GM12874 (cell line): Measurements from ENCODE around the gene CACNA2D3.

Source experiments
- CTCF ChIP-seq: IDR thresholded peaks from 2 replicates; pipeline ENCODE4 v1.5.1; 2011; ENCODE audit warnings: low read depth, mild to moderate bottlenecking, control low read depth, low read length, moderate library complexity; ENCODE audit not compliant: insufficient read depth

Gene CACNA2D3

GRCh38 chr3:54131890-54132289 lies 9.5 kb downstream of the CACNA2D3 start:
- no peak for TF ChIP-seq CTCF

DNA sequence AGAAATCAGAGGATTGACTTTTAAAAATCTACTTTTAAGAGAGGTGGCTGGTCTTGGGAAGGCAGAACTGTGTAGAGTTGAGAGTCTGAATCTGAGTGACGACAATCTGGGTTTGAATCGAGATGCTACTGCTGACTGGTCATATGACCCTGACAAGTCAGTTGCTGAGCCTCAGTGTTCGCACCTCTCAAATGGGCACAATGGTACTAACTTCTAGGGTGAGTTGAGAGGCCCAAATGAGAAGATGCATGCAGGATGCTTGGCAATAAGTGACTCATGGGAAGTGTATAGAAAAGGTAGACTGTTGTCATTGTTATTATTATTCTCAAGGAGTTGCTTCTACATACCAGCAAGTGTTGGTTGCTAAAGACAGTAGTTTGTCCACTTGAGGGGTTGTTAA lies 10.3 kb downstream of the CACNA2D3 start:
- TF ChIP-seq CTCF = no peak

DNA sequence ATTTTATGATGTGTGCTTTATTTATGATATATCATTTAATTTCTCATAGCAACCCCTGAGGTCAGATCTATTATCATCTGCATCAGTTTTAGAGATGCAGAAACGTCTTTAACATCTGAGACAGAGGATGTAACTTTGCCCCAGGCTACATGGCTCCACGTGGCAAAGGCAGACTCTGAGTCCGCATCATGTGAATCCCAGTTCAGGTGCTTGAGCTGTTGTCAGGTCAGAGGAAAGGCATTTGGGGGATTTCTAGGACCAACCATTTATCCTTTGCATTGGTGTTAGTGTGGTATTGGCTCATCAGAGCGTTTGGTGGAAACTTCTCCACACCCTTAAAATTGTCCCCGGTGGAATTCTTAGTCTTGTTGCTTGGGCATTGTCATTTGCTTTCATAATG lies 10.8 kb downstream of the CACNA2D3 start:
- TF ChIP-seq CTCF = no peak

GRCh38 chr3:54134155-54134554 lies 11.8 kb downstream of the CACNA2D3 start:
- TF ChIP-seq CTCF = no peak

DNA sequence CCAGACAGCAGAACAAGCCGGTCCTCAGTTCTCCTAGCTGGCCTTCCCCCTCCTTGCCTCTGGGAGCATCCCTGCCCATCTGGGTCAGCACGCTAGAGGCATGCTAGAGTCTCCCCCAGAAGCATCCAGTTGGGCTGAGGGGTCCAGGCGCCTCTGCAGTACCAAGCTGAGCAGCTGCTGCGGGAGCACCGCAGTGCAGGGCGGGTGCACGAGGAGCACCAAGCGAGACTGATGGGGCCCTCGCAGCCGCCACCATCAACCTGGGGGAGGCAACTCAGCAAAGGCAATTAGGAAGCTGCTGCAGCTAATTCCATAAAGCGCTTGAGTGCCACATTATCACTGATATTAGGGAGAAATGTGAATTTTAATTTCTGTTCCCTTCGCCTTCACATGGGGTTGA lies 12.4 kb downstream of the CACNA2D3 start:
- no peak for TF ChIP-seq CTCF

DNA sequence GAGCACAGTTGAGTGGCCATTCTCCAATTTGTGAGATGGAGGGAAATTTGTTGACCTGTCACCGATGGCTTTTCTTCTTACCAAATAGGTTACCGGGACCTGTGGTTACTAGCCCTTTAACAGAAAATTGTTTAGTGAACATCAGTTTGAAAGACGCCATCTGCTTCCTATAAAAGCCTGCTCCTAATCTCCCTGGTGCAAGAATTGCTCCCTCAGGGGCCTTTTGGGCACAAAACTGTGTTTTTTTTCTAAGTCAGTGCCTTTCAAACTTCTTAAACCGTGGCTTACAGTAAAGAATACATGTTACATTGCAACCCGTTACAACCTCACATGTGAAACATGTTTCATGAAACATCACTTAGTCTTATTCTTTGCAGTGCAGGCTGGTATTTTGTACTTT lies 15.0 kb downstream of the CACNA2D3 start:
- TF ChIP-seq CTCF = no peak

DNA sequence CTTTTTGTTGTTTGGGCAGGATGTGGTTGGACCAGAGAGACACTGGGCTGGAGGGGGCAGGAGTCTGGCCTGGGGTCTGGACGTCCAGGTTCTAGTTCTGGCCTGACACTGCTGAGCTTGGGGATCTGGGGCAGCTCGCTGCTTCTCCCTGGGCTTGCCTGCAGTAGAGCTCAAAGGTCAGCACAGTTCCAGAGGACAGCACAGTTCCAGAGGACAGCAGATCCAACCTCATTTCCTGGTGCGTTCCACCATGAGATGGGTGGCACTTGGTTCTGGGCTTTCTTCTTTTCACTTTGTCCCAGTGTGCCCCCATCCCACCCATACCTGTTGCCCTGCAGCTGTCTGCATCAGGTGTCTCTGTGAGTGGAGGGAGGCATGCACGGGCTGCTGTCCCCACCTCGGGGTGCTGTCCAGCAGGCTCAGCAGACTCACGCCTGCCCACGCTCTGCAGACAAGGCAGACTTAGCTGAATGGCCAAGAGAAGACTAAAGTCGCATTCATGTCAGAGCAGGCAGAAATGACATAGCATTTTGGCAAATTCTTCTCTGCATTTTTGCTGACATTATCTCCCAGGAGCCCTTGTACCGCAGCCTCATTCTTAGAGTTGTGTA lies 16.7 kb downstream of the CACNA2D3 start:
- no peak for TF ChIP-seq CTCF

DNA sequence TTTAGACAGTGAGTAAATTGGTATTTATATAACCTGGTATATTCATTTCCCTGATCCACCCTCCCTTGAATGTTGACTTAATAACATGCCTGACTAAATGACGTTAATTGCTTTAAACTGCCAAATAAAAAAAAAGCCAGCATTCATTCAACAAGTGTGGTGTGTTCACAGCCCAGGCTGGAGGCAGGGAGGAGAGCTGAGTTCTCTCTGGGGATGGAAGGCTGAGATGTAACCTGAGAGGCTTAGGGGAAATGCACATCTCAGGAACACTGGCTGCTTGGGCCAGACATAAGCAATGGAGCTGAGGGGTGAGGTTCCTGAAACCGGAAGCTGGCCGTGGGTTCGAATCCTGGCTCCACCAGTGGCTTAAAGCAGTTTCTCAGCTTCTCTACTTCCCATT lies 17.3 kb downstream of the CACNA2D3 start:
- no peak for TF ChIP-seq CTCF
